Ovary (tissue), 9 donors: ENCODE measurements around the gene CDH18. TPM values are rescaled to one million over a fixed set of nuclear protein-coding genes. Genes with fewer than 3 reads are reported as not detected.

Experiments used
- DNase-seq, 5 donors: peaks; one replicate each; pipeline ENCODE4 v3.0.0-alpha.2; 2019 to 2020
- H3K27ac ChIP-seq, 2 donors: fragments of 200-600 bp; one replicate each; pipeline versions ENCODE4 v1.5.1 to v1.8.0; 2019 to 2022
- H3K27me3 ChIP-seq: fragments of 200-600 bp; one replicate; pipeline ENCODE4 v1.8.0; 2022
- H3K36me3 ChIP-seq: fragments of 200-600 bp; sonication (generic); one replicate; pipeline ENCODE4 v1.5.1; 2019
- H3K4me1 ChIP-seq: one replicate; pipeline ENCODE4 v1.8.1; 2013; ENCODE audit warnings: mild to moderate bottlenecking, moderate library complexity; ENCODE audit not compliant: insufficient read depth
- H3K4me3 ChIP-seq: fragments of 200-600 bp; sonication (generic); one replicate; pipeline ENCODE4 v1.5.1; 2017
- H3K9me3 ChIP-seq, 2 donors: fragments of 200-600 bp in 1 of 2; sonication (generic) in 1 of 2; one replicate each; pipeline versions ENCODE4 v1.5.1 to v1.8.1; 2013 to 2019; ENCODE audit warnings: mild to moderate bottlenecking in 1 of 2, moderate library complexity in 1 of 2
- CTCF ChIP-seq, 3 donors: fragments of 450-650 bp in 2 of 3; fragments of 200-600 bp in 1 of 3; IDR thresholded peaks; one replicate each; pipeline versions ENCODE4 v1.5.1 to v1.8.0; 2016 to 2022; ENCODE audit warnings: antibody characterized with exemption in 3 of 3, mild to moderate bottlenecking in 1 of 3
- EP300 ChIP-seq: sonication (generic); formaldehyde crosslinking; IDR thresholded peaks from one replicate; pipeline ENCODE4 v1.6.1; 2017; ENCODE audit warnings: antibody characterized with exemption
- POLR2A ChIP-seq: fragments of 450-650 bp; IDR thresholded peaks from one replicate; pipeline ENCODE4 v1.6.1; 2017; ENCODE audit warnings: antibody characterized with exemption, mild to moderate bottlenecking, moderate library complexity
- WGBS, 3 donors: extraction: QIAGEN DNeasy Blood & Tissue Kit in 1 of 3; methylation state at CpG; one replicate each; pipeline versions ENCODE4 v1.1.5 to v1.1.7; 2013 to 2017; 5-methylcytosine and 5-hydroxymethylcytosine counted together
- intact Hi-C, 4 donors: fragments of 100-400 bp; cut with DNase I; formaldehyde crosslinking; loops; one replicate each; pipeline versions ENCODE4 v1.11.0 to v1.15.1; 2022 to 2023
- polyA plus RNA-seq, 2 donors: library from polyadenylated mRNA; stranded (reverse); fragments of 200-250 nt in 1 of 2; fragments of 350-450 nt in 1 of 2; fragmentation: Illumina TruSeq in 1 of 2; extraction: RNeasy Lipid Tissue Mini Kit (QIAGEN cat#74804) in 1 of 2; gene quantifications; one replicate each; pipeline ENCODE4 v1.2.3, GENCODE V29; 2013 to 2014
- total RNA-seq, 7 donors: library from RNA; depleted of rRNA in 2 of 7; stranded (reverse); fragments of >200 nt in 2 of 7; fragmentation: NEBNext Ultra II Directional in 3 of 7; extraction: Animal tissue kit (Norgen Biotek cat#: 25700) in 3 of 7; gene quantifications; one replicate each; pipeline versions ENCODE4 v1.1.0 to v1.2.4, GENCODE V29; 2016 to 2023
- donor health status: DM: no; HTN: no; CAD: no; lungs with moderate emphysema.
- donor health status: DM: no; HTN: no; CAD: no.
- donor health status: Bipolar disorder and iron deficiency.
- donor health status: DM: yes; HTN: yes; CAD: no.
- donor health status: DM: no; HTN: no; CAD: no.
- donor health status: DM: yes; HTN: yes; CAD: no.

Gene CDH18
- total and polyA plus RNA-seq, 9 donors, result 0.06 to 0.27 TPM; not detected in 7

GRCh38 chr5:19865336-19866089 is 122.5 kb downstream of the CDH18 start:
- Histone ChIP-seq H3K4me3 (no peak overlapping the region), H3K36me3 (no peaks in the 10 kb centered on the region), H3K4me1 (no peaks in the 10 kb centered on the region), H3K9me3 (no peaks in the 10 kb centered on the region), H3K27me3 (no peaks in the 10 kb centered on the region), H3K27ac (no peak overlapping the region)
- intact Hi-C loops, result no loop called here
- no peak for DNase-seq
- 83 to 84% (median 83%) methylated on average over 6 of the region's 6 CpGs for WGBS, 3 donors
- TF ChIP-seq EP300, result no peak
- no peak for TF ChIP-seq POLR2A
- TF ChIP-seq CTCF (IDR thresholded peaks at IDR 0.05), result no peak

- H3K4me1 ChIP-seq, result no peaks in the 10 kb centered on the region
- no peaks in the 10 kb centered on the region for H3K36me3 ChIP-seq
- intact Hi-C loops, result no loop called here
- H3K4me3 ChIP-seq, result no peak overlapping the region
- H3K27me3 ChIP-seq, result no peaks in the 10 kb centered on the region
- 70 to 85% (median 74%) methylated on average over 3 of the region's 3 CpGs for WGBS, 3 donors
- H3K9me3 ChIP-seq, result no peaks in the 10 kb centered on the region
- no peak for TF ChIP-seq EP300
- no peak for TF ChIP-seq POLR2A
- no peak for TF ChIP-seq CTCF (IDR thresholded peaks at IDR 0.05)
- H3K27ac ChIP-seq, result no peak overlapping the region
- no peak for DNase-seq
These were observed 125.3 kb downstream of the CDH18 start for GRCh38 chr5:19862711-19863110.

- Histone ChIP-seq H3K4me3 (no peak overlapping the region), H3K27ac (no peak overlapping the region), H3K27me3 (no peaks in the 10 kb centered on the region), H3K9me3 (no peaks in the 10 kb centered on the region), H3K36me3 (no peaks in the 10 kb centered on the region), H3K4me1 (no peaks in the 10 kb centered on the region)
- WGBS, 3 donors, result 87 to 94% (median 90%) methylated on average over 3 of the region's 3 CpGs
- DNase-seq, result no peak
- TF ChIP-seq CTCF (IDR thresholded peaks at IDR 0.05), result no peak
- no peak for TF ChIP-seq EP300
- TF ChIP-seq POLR2A, result no peak
- intact Hi-C loops, result no loop called here
These were observed 129.0 kb downstream of the CDH18 start for GRCh38 chr5:19859020-19859419.

- 6 to 19% (median 7%) methylated on average over 3 of the region's 3 CpGs for WGBS, 3 donors
- Histone ChIP-seq H3K27ac (no peak overlapping the region), H3K4me1 (no peaks in the 10 kb centered on the region), H3K36me3 (no peaks in the 10 kb centered on the region), H3K4me3 (no peak overlapping the region), H3K9me3 (no peaks in the 10 kb centered on the region), H3K27me3 (no peaks in the 10 kb centered on the region)
- no peak for DNase-seq
- no peak for TF ChIP-seq EP300
- intact Hi-C loops, result no loop called here
These were observed 132.1 kb downstream of the CDH18 start for GRCh38 chr5:19855931-19856330.

- DNase-seq, result no peak
- TF ChIP-seq EP300, result no peak
- TF ChIP-seq POLR2A, result no peak
- TF ChIP-seq CTCF (IDR thresholded peaks at IDR 0.05), result no peak
- Histone ChIP-seq H3K36me3 (no peaks in the 10 kb centered on the region), H3K27ac (no peak overlapping the region), H3K4me3 (no peak overlapping the region), H3K27me3 (no peaks in the 10 kb centered on the region), H3K9me3 (no peaks in the 10 kb centered on the region), H3K4me1 (no peaks in the 10 kb centered on the region)
- intact Hi-C loops, result no loop called here
These were observed 132.5 kb downstream of the CDH18 start for GRCh38 chr5:19855453-19855852.
